GM23248 (cell line): ENCODE measurements around the gene TRPV2. TPM values are rescaled to one million over a fixed set of nuclear protein-coding genes. Genes with fewer than 3 reads are reported as not detected.

ENCODE experiments used
- DNase-seq: peaks from one replicate; pipeline ENCODE4 v3.0.0-alpha.2; 2015
- H2AFZ ChIP-seq: fragments of 200-600 bp; sonication (generic); 2 replicates; pipeline ENCODE4 v1.6.1; 2016; ENCODE audit warnings: antibody characterized with exemption
- H3F3A ChIP-seq: fragments of 200-600 bp; sonication (generic); 2 replicates; pipeline ENCODE4 v1.6.1; 2016; ENCODE audit warnings: mild to moderate bottlenecking, antibody characterized with exemption, mixed run types; ENCODE audit not compliant: insufficient read depth
- H3K27ac ChIP-seq: fragments of 200-600 bp; sonication (generic); 2 replicates; pipeline ENCODE4 v1.5.1; 2016; ENCODE audit warnings: mild to moderate bottlenecking
- H3K27me3 ChIP-seq: fragments of 200-600 bp; sonication (generic); replicated peaks from 2 replicates; pipeline ENCODE4 v1.6.1; 2016; ENCODE audit warnings: mild to moderate bottlenecking; ENCODE audit not compliant: insufficient read depth
- H3K36me3 ChIP-seq: fragments of 200-600 bp; sonication (generic); 2 replicates; pipeline ENCODE4 v1.6.1; 2016; ENCODE audit warnings: low read depth, mild to moderate bottlenecking
- H3K4me1 ChIP-seq: fragments of 200-600 bp; sonication (generic); 2 replicates; pipeline ENCODE4 v1.6.1; 2016; ENCODE audit warnings: mild to moderate bottlenecking; ENCODE audit not compliant: insufficient read depth
- H3K4me2 ChIP-seq: fragments of 200-600 bp; sonication (generic); one replicate; pipeline ENCODE4 v1.6.1; 2016; ENCODE audit warnings: mild to moderate bottlenecking; ENCODE audit not compliant: unreplicated experiment
- H3K4me3 ChIP-seq: fragments of 200-600 bp; sonication (generic); 2 replicates; pipeline ENCODE4 v1.5.1; 2016; ENCODE audit warnings: mild to moderate bottlenecking
- H3K79me2 ChIP-seq: fragments of 200-600 bp; sonication (generic); 2 replicates; pipeline ENCODE4 v1.6.1; 2016; ENCODE audit warnings: mild to moderate bottlenecking; ENCODE audit not compliant: insufficient read depth
- H3K9ac ChIP-seq: fragments of 200-600 bp; sonication (generic); 2 replicates; pipeline ENCODE4 v1.6.1; 2016; ENCODE audit warnings: mild to moderate bottlenecking
- H3K9me2 ChIP-seq: fragments of 200-600 bp; sonication (generic); 2 replicates; pipeline ENCODE4 v1.6.1; 2016; ENCODE audit warnings: mixed run types, mild to moderate bottlenecking, moderate library complexity; ENCODE audit not compliant: insufficient read depth
- H3K9me3 ChIP-seq: fragments of 200-600 bp; sonication (generic); one replicate; pipeline ENCODE4 v1.6.1; 2017; ENCODE audit warnings: low read depth
- H4K20me1 ChIP-seq: fragments of 200-600 bp; sonication (generic); 2 replicates; pipeline ENCODE4 v1.6.0; 2016; ENCODE audit not compliant: insufficient read depth
- EZH2 ChIP-seq: fragments of 200-600 bp; sonication (generic); IDR thresholded peaks from 2 replicates; pipeline ENCODE4 v1.6.1; 2018; ENCODE audit warnings: antibody characterized with exemption, mild to moderate bottlenecking; ENCODE audit not compliant: insufficient read depth, poor library complexity, severe bottlenecking
- EZH2phosphoT487 ChIP-seq: fragments of 200-600 bp; sonication (generic); IDR thresholded peaks from 2 replicates; pipeline ENCODE4 v1.6.1; 2018; ENCODE audit warnings: antibody characterized with exemption, moderate library complexity, mild to moderate bottlenecking, low read depth; ENCODE audit not compliant: insufficient read depth
- WGBS, 2 experiments: methylation state at CpG; one replicate each; pipeline ENCODE4 v1.1.6; 2015 to 2017; ENCODE audit warnings: low lambda C conversion rate in 2 of 2, low coverage in 1 of 2; ENCODE audit errors: missing lambda C conversion rate in 2 of 2; 5-methylcytosine and 5-hydroxymethylcytosine counted together
- in situ Hi-C: fragments of 300-500 bp; cut with MboI; formaldehyde crosslinking; loops from 2 replicates; pipeline ENCODE4 v1.15.0; 2020
- polyA plus RNA-seq: library from polyadenylated mRNA; unstranded; fragments of >200 nt; fragmentation: Nextera tagmentation; extraction: Ambion mirVana; gene quantifications from 2 replicates; pipeline ENCODE4 v1.2.1, GENCODE V29; 2016
- total RNA-seq: library from RNA; depleted of rRNA; stranded (reverse); fragments of >200 nt; shearing (Covaris generic); gene quantifications from 2 replicates; pipeline ENCODE4 v1.2.3, GENCODE V29; 2014

The TRPV2 gene
- total and polyA plus RNA-seq, 2 experiments from 2014 or later, result 19.6 to 23.9 TPM

DNA sequence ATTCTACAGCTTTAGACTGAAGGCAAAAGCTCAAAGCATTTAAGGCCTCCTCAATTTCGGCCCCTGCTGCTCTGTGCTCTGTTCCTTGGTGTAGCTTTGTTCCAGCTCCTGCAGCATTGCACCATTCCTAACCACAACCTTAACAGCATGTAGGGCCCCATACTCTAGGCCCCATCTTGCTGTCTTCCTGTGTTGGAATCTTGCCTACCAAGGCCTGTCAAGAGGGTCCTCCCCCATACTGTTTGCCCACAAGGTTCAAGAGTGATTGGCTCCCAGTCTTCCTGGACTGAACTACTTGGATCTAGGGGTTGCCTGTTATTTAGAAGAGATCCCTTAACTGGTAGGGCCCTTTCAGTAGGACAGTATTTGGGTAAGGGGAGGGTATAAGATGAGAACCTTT, 26.8 kb downstream of the TRPV2 start:
- no peaks in the 10 kb centered on the region for H3K27me3 ChIP-seq
- peak overlapping the region; percentile 96 for H3K4me2 ChIP-seq
- H3K79me2 ChIP-seq, result peaks cover 44% of the 10 kb centered on the region
- no peaks in the 10 kb centered on the region for H3K9me3 ChIP-seq
- in situ Hi-C loops, result no loop called here
- H3K4me3 ChIP-seq, result peak overlapping the region; percentile 99; the same call in 1 of the 2 replicates
- no peaks in the 10 kb centered on the region for H3K9me2 ChIP-seq
- H3K36me3 ChIP-seq, result peaks cover 39% of the 10 kb centered on the region
- WGBS, 2 experiments, result 90 to 100% methylated on average over 1 of the region's 1 CpG
- 0 out of 2 replicates have a peak, but pooled peaks cover 9% of the 10 kb centered on the region for H4K20me1 ChIP-seq
- H3K9ac ChIP-seq, result peak overlapping the region; percentile 94
- H3F3A ChIP-seq, result peaks cover 62% of the 10 kb centered on the region
- TF ChIP-seq EZH2 (no peak), EZH2phosphoT487 (no peak)
- no peak overlapping the region for H2AFZ ChIP-seq
- DNase-seq, result no peak
- peaks cover 29% of the 10 kb centered on the region for H3K4me1 ChIP-seq
- H3K27ac ChIP-seq, result peak overlapping the region; percentile 66

DNA sequence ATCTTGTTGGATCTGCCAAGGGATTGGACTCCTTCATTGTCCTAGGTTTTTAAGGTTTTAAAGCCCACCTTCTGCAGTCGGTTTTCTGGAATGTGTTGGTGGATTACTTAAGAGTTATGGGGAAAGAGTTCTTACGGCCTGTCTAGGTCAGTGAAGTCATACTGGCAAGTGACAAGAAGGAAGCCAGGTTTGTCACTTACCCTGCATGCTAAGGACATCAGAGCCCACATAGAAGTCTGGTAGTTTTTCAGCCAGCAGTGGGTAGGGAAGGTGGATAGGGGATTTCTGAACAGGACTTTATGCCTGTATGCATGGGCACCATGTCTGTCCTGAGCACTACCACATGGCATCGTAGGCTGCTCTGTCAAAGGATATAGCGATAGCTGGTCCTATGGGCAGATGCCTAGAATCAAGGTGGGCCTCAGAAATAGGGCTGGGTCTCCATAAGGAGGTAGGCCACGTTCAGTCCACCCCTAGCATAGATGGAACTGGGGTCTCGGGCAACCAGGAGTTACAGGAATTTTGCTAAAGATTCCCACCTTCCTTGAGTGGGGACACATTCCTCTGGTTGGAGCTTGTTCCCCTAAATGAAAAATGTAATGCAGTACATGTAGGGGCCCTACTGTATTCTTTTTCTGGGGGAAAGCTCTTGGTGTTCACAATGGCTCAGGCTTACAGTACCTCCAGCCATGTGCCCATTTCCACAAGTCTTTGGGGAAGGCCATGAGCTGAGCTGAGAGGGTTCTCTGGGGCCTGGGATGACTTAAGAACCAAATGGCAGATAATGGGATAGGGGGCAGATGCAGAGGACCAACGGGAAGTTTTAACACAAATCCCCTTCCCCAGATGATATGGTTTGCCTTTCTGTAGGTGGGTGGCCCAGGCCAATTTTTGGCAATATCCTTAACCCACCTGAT, 27.5 kb downstream of the TRPV2 start:
- TF ChIP-seq EZH2 (no peak), EZH2phosphoT487 (no peak)
- Histone ChIP-seq H3K27me3 (no peaks in the 10 kb centered on the region), H3K9ac (peak overlapping the region; percentile 94), H3K27ac (peak overlapping the region; percentile 66), H3K36me3 (peaks cover 39% of the 10 kb centered on the region), H3K4me1 (peaks cover 29% of the 10 kb centered on the region), H3F3A (peaks cover 69% of the 10 kb centered on the region), H4K20me1 (0 out of 2 replicates have a peak, but pooled peaks cover 9% of the 10 kb centered on the region), H3K4me3 (peak overlapping the region; percentile 99; the same call in 1 of the 2 replicates), H3K4me2 (peak overlapping the region; percentile 14), H3K9me3 (no peaks in the 10 kb centered on the region), H3K9me2 (no peaks in the 10 kb centered on the region), H2AFZ (no peak overlapping the region), H3K79me2 (peaks cover 44% of the 10 kb centered on the region)
- DNase-seq, result no peak
- 74 to 81% methylated on average over 7 of the region's 7 CpGs for WGBS, 2 experiments
- in situ Hi-C loops, result no loop called here

DNA sequence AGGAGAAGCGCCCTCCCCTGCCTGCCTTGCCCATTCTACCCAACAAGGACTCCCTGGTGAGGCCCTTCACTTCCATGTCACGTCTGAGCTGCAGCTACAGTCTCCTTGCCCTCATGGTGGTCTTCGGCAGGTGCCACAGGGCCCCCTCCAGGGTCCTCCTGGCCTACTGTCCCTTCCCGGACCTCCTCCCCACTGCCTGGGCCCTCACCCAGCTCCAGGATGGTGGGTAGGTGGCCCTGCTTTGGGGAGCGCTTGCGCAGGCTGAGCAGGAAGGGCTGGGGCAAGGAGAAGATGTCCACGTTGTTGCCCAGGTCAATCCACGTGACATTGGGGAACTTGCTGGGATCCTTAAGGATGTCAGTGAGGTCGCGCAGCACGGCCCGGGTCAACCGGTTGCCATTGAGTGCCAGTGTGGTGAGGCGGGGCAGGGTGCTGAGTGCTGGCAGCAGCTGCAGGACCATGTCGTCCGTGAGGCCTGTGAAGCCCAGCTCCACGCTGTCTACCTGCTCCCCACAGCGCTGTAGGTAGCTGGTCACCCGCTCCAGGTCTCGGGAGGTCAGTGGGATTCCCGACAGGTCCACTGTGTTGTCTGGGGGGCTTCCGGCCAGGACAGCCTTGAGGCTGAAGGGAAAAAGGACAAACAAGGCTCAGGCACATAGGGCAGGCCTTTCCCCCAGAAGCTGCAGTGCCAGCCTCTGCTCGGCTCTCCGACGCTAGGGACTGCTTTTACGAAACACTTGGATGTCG, 28.3 kb downstream of the TRPV2 start:
- Histone ChIP-seq H4K20me1 (peaks cover 9% of the 10 kb centered on the region; the same call in 1 of the 2 replicates), H3F3A (peaks cover 77% of the 10 kb centered on the region), H3K27me3 (no peaks in the 10 kb centered on the region), H3K36me3 (peaks cover 39% of the 10 kb centered on the region), H3K4me2 (no peak overlapping the region), H3K9me3 (no peaks in the 10 kb centered on the region), H3K79me2 (peaks cover 44% of the 10 kb centered on the region), H3K9me2 (no peaks in the 10 kb centered on the region), H3K27ac (no peak overlapping the region), H3K9ac (no peak overlapping the region), H3K4me1 (peaks cover 25% of the 10 kb centered on the region), H2AFZ (no peak overlapping the region), H3K4me3 (no peak overlapping the region)
- in situ Hi-C loops, result no loop called here
- TF ChIP-seq EZH2phosphoT487 (no peak), EZH2 (no peak)
- 90 to 95% methylated on average over 26 of the region's 27 CpGs for WGBS, 2 experiments
- no peak for DNase-seq

DNA sequence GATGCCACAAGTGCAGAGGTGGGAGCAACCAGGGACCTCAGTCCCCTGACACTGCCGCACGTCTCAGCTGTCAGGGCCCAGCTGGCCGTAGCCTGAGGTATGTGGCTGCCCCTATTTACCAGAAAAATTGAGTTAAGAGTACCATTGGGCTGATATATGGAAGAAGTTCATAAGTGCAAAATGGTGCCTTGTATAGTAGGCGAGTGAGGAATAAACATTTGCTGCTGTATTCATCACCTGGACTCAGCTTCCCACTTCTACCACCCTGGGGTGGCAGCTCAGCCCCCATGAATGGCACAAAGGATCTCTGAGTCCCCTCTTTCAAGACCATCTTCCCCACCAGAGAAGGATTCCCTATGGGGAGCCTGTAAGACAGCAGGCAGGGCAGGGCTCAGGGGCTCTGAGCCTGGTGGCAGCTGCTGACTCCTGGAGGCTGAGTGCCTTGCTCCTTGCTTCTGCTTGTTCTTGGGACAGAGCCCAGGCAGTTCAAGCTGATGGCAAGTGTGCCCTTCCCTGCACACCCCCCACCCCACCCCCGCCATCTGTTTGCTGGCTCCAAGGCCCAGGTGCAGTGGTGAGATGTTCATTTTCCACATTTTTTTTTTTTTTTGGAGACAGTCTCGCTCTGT, 29.0 kb downstream of the TRPV2 start:
- Histone ChIP-seq H3K4me3 (no peak overlapping the region), H3K9me2 (no peaks in the 10 kb centered on the region), H3K27ac (no peak overlapping the region), H2AFZ (no peak overlapping the region), H4K20me1 (peaks cover 9% of the 10 kb centered on the region; the same call in 1 of the 2 replicates), H3K9me3 (no peaks in the 10 kb centered on the region), H3K27me3 (no peaks in the 10 kb centered on the region), H3F3A (peaks cover 78% of the 10 kb centered on the region), H3K9ac (no peak overlapping the region), H3K4me2 (no peak overlapping the region), H3K36me3 (peaks cover 39% of the 10 kb centered on the region), H3K4me1 (peaks cover 25% of the 10 kb centered on the region), H3K79me2 (peaks cover 38% of the 10 kb centered on the region)
- in situ Hi-C loops, result no loop called here
- TF ChIP-seq EZH2, result no peak
- TF ChIP-seq EZH2phosphoT487, result no peak
- WGBS, 2 experiments, result 85 to 91% methylated on average over 5 to 6 of the region's 6 CpGs
- DNase-seq, result no peak
